BJ (cell line): Measurements from ENCODE around the gene HNF1B. TPM values are rescaled to one million over a fixed set of nuclear protein-coding genes. Genes with fewer than 3 reads are reported as not detected.

ENCODE experiments used
- CTCF ChIA-PET: fragments of 350-600 bp; formaldehyde crosslinking; extraction: SDS; loops from one replicate; lab custom pipeline; 2021; ENCODE audit warnings: antibody characterized with exemption, inconsistent platforms; lab: Yijun Ruan, JAX
- POLR2A ChIA-PET: fragments of 300-600 bp; sonication (Branson Sonifier 250); formaldehyde crosslinking; extraction: SDS; loops from one replicate; lab custom pipeline; 2021; ENCODE audit warnings: antibody characterized with exemption; lab: Charles Lee
- DNase-seq: peaks from one replicate; pipeline ENCODE4 v3.0.0-alpha.2; 2011; ENCODE audit warnings: low read depth
- H3K27me3 ChIP-seq: 2 replicates; pipeline ENCODE4 v1.6.0; 2011; ENCODE audit warnings: low read length; ENCODE audit not compliant: control insufficient read depth, insufficient read depth
- H3K36me3 ChIP-seq: 2 replicates; pipeline ENCODE4 v1.5.1; 2011; ENCODE audit warnings: low read length; ENCODE audit not compliant: control insufficient read depth, insufficient read depth
- H3K4me3 ChIP-seq: 2 replicates; pipeline ENCODE4 v1.5.1; 2011; ENCODE audit warnings: low read depth, mild to moderate bottlenecking, control low read depth, low read length
- polyA plus RNA-seq: library from polyadenylated mRNA; depleted of rRNA; stranded (reverse); fragments of >200 nt; gene quantifications from 2 replicates; pipeline ENCODE4 v1.2.3, GENCODE V29; 2011
- TF ChIP-seq, protein P1 (sequence below): IDR thresholded peaks from 2 replicates; pipeline ENCODE4 v1.5.1; 2011; ENCODE audit warnings: low read depth, mild to moderate bottlenecking, control low read depth, inconsistent platforms, low read length, moderate library complexity; ENCODE audit not compliant: insufficient read depth

Gene HNF1B
- polyA plus RNA-seq, 1 experiment, result not detected

DNA sequence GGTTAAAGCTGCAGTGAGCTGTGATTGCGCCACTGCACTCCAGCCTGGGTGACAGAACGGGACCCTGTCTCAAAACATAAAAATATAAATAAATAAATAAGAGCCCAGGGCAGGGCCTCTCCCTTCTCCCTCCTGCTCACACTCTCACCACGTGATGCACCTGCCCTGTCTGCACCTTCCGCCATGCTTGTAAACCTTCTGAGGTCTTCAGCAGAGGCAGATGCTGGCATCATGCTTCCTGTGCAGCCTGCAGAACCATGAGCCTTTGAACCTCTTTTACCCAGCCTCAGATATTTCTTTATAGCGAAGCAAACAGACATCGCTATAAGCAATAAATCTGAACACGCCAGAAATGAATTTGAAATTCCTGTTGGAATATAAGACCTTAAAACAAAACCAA is 48.5 kb downstream of the HNF1B start:
- ChIA-PET POLR2A (no interaction called here), CTCF (no interaction called here)
- H3K4me3 ChIP-seq, result no peak overlapping the region
- H3K27me3 ChIP-seq, result no peaks in the 10 kb centered on the region; the same call in 1 of the 2 replicates
- TF ChIP-seq, protein P1, sequence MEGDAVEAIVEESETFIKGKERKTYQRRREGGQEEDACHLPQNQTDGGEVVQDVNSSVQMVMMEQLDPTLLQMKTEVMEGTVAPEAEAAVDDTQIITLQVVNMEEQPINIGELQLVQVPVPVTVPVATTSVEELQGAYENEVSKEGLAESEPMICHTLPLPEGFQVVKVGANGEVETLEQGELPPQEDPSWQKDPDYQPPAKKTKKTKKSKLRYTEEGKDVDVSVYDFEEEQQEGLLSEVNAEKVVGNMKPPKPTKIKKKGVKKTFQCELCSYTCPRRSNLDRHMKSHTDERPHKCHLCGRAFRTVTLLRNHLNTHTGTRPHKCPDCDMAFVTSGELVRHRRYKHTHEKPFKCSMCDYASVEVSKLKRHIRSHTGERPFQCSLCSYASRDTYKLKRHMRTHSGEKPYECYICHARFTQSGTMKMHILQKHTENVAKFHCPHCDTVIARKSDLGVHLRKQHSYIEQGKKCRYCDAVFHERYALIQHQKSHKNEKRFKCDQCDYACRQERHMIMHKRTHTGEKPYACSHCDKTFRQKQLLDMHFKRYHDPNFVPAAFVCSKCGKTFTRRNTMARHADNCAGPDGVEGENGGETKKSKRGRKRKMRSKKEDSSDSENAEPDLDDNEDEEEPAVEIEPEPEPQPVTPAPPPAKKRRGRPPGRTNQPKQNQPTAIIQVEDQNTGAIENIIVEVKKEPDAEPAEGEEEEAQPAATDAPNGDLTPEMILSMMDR, result no peak
- no peak for DNase-seq
- H3K36me3 ChIP-seq, result no peaks in the 10 kb centered on the region

DNA sequence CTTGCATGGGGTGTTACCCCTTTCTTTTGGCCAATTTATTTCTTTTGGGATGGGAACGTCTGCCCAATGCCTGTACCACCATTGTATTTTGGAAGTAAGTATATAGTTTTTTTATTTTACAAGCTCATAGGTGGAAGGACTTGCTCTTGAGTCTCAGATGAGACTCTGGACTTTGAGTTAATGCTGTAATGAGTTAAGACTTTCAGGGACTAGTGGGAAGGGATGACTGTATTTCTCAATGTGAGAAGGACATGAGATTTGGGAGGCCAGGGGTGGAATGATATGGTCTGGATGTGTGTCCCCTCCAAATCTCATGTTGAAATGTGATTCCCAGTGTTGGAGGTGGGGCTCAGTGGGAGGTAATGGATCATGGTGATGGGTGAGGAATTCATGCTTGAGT is 49.1 kb downstream of the HNF1B start:
- no peaks in the 10 kb centered on the region for H3K36me3 ChIP-seq
- no peak for DNase-seq
- H3K27me3 ChIP-seq, result no peaks in the 10 kb centered on the region; the same call in 1 of the 2 replicates
- no peak overlapping the region for H3K4me3 ChIP-seq
- ChIA-PET CTCF (interaction anchor here (0.9 kb wide), 1 partner anchor 96 kb away, joined by 3 read pairs; no protein-coding TSS in a partner anchor), POLR2A (no interaction called here)
- TF ChIP-seq, protein P1, result no peak

DNA sequence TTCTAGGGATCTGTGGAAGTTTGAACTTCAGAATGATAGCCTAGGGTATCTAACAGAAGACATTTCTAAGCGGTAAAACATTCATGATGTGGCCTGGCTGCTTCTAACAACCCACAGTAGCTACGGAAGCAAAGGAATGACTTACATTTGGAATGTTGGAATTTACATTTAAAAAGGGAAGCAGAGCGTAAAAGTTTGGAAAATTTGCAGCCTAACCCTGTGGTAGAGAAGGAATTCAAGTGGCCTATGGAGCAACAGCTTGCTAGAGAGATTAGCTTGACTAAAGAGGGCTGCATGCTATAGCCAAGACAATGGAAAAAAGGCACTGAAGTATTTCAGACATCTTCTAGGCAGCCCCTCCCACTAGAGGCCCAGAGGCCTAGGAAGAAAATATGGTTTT is 50.1 kb downstream of the HNF1B start:
- Histone ChIP-seq H3K4me3 (no peak overlapping the region), H3K36me3 (no peaks in the 10 kb centered on the region), H3K27me3 (no peaks in the 10 kb centered on the region; the same call in 1 of the 2 replicates)
- DNase-seq, result no peak
- ChIA-PET POLR2A (no interaction called here), CTCF (interaction anchor here (2.0 kb wide), 1 partner anchor 9 kb away, joined by 5 read pairs; no protein-coding TSS in a partner anchor)
- TF ChIP-seq, protein P1, result no peak

DNA sequence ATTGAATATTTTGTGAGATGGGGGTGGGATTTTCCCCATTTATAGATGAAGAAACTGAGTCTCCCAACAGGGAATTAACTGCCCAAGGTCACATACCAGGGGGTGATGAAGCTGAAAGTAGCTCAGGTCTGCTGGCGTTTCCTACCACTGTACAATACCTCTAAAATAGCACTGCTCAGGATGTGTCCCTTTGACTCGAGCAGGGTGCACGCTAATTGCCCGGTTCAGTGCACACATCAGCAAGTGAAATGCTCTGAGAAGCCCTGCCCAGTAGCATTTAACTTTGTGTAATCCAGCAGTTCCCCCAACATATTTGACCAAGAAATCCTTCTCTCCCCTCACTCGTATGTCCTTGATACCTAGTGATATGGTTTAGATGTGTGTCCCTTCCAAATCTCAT is 51.5 kb downstream of the HNF1B start:
- no peak for DNase-seq
- TF ChIP-seq, protein P1, result no peak
- POLR2A ChIA-PET, result no interaction called here

DNA sequence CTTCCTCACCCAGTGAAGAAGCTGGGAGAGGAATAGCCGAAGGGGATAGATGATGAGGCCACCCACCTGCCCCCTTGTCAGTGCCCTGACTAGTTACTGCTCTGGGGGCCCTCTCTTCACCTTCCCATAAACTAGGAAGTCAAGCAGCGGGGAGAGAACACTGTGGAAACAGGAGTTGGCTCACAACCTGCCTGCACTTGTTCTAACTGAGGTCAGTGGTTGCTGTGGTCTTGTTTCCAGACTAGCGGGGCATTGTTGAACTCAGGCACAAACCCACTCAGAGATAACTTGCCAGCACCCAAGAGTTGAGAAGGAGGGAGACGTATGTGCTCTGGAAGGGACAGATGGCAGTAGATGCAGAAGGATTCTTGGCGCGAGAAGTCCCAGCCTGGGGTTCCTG is 53.1 kb downstream of the HNF1B start:
- POLR2A ChIA-PET, result interaction anchor here (0.5 kb wide), 1 partner anchor 12 kb away, joined by 4 read pairs; no protein-coding TSS in a partner anchor
- Histone ChIP-seq H3K4me3 (no peak overlapping the region), H3K36me3 (no peaks in the 10 kb centered on the region), H3K27me3 (no peaks in the 10 kb centered on the region; the same call in 1 of the 2 replicates)
- TF ChIP-seq, protein P1, result no peak
- no peak for DNase-seq
- CTCF ChIA-PET, result interaction anchor here (1.5 kb wide), 1 partner anchor 79 kb away, joined by 3 read pairs; no protein-coding TSS in a partner anchor

More for the DNA sequence above, 51.5 kb downstream of the HNF1B start:
- no peak overlapping the region for H3K4me3 ChIP-seq
- H3K27me3 ChIP-seq, result no peaks in the 10 kb centered on the region; the same call in 1 of the 2 replicates
- no peaks in the 10 kb centered on the region for H3K36me3 ChIP-seq
- CTCF ChIA-PET, result interaction anchor here (2.0 kb wide), 1 partner anchor 8 kb away, joined by 5 read pairs; no protein-coding TSS in a partner anchor
